ENCODE data around the gene TNFRSF13B.

Gene TNFRSF13B

GRCh38 chr17:16938496-16939207 is 33.3 kb downstream of the TNFRSF13B start:
- no peak for DNase-seq (ENCODE audit: low spot score)

GRCh38 chr17:16938031-16938430 is 33.9 kb downstream of the TNFRSF13B start:
- DNase-seq (ENCODE audit: low spot score) = no peak

- DNase-seq (ENCODE audit: low spot score) = no peak
Measured at GRCh38 chr17:16937431-16937830, 34.5 kb downstream of the TNFRSF13B start.

GRCh38 chr17:16936536-16937310 is 35.2 kb downstream of the TNFRSF13B start:
- DNase-seq (ENCODE audit: low spot score) = no peak

GRCh38 chr17:16935786-16936185 is 36.1 kb downstream of the TNFRSF13B start:
- DNase-seq (ENCODE audit: low spot score) = no peak

GRCh38 chr17:16935241-16935663 is 36.7 kb downstream of the TNFRSF13B start:
- DNase-seq (ENCODE audit: low spot score) = no peak

- DNase-seq (ENCODE audit: low spot score) = no peak
Measured at GRCh38 chr17:16934836-16935235, 37.1 kb downstream of the TNFRSF13B start.

GRCh38 chr17:16934133-16934795 is 37.7 kb downstream of the TNFRSF13B start:
- no peak for DNase-seq (ENCODE audit: low spot score)

GRCh38 chr17:16933317-16934132 is 38.4 kb downstream of the TNFRSF13B start:
- DNase-seq (ENCODE audit: low spot score) = no peak

- no peak for DNase-seq (ENCODE audit: low spot score)
Measured at GRCh38 chr17:16932611-16933010, 39.3 kb downstream of the TNFRSF13B start.

GRCh38 chr17:16932156-16932555 is 39.8 kb downstream of the TNFRSF13B start:
- no peak for DNase-seq (ENCODE audit: low spot score)

- no peak for DNase-seq (ENCODE audit: low spot score)
Measured at GRCh38 chr17:16931318-16932060, 40.4 kb downstream of the TNFRSF13B start.

GRCh38 chr17:16930571-16931317 is 41.2 kb downstream of the TNFRSF13B start:
- no peak for DNase-seq (ENCODE audit: low spot score)

GRCh38 chr17:16929757-16930520 is 42.0 kb downstream of the TNFRSF13B start:
- DNase-seq (ENCODE audit: low spot score) = no peak

- no peak for DNase-seq (ENCODE audit: low spot score)
Measured at GRCh38 chr17:16929035-16929680, 42.8 kb downstream of the TNFRSF13B start.

- no peak for DNase-seq (ENCODE audit: low spot score)
Measured at GRCh38 chr17:16928406-16929034, 43.4 kb downstream of the TNFRSF13B start.

GRCh38 chr17:16927641-16928321 is 44.1 kb downstream of the TNFRSF13B start:
- DNase-seq (ENCODE audit: low spot score) = no peak
